GM18909 (cell line): ENCODE results near the gene NRIP2.
"Not testable (repeated sequence)": the region's sequence is repeated elsewhere in the genome, so short reads cannot be mapped to it uniquely, and the experiment has no call there.

Source experiments
- ATAC-seq: cut with Tn5 transposase; IDR thresholded peaks from one replicate; pipeline ENCODE4 v1.9.1; 2021; ENCODE audit warnings: mild to moderate bottlenecking; ENCODE audit not compliant: unreplicated experiment, poor library complexity

The NRIP2 gene, protein sequence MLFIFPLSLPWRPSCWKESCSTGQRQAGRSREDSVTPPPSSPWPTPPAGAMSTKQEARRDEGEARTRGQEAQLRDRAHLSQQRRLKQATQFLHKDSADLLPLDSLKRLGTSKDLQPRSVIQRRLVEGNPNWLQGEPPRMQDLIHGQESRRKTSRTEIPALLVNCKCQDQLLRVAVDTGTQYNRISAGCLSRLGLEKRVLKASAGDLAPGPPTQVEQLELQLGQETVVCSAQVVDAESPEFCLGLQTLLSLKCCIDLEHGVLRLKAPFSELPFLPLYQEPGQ

DNA sequence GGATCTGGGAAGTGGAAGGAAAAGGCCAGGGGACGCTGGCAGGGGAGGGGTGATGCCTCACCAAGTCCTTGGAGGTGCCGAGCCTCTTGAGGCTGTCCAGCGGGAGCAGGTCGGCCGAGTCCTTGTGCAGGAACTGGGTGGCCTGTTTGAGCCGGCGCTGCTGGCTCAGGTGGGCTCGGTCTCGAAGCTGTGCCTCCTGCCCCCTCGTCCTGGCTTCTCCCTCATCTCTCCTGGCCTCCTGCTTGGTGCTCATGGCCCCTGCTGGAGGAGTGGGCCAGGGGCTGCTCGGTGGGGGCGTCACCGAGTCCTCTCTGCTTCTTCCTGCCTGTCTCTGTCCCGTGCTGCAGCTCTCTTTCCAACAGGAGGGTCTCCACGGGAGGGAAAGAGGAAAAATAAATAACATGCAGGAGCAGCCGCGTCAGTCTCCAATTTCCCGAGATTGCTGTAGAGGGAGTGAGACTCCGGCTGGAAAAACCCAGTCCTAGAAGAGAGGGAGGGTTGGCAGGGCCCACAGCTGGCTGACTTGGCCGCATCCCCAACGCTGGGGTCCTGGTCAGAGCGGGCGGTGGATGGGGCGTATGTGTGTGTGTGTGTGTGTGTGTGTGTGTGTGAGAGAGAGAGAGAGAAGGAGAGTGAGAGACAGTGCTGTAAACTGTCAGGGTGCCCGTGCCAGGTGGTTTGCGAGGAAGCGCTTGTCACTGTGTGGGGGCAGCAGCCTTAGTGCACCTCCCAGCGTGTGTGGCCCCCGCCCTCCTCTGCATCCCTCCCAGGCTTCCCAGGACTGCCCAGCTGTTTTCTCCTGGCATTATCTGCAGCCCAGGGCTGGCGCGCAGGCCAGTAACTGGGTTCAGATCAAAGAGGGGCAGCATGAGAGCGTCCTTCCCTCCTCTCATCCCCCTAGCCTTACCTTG lies at the start of gene NRIP2:
Gene NRIP2 (minus strand): TSS at position 455 of the 911 bp plus-strand sequence. CDS start 52 bp downstream, at position 403.
- ATAC-seq = no peak

- ATAC-seq = no peak
Measured at GRCh38 chr12:2879853-2880252, 45.0 kb upstream of the NRIP2 start.

GRCh38 chr12:2877953-2878732 lies 43.3 kb upstream of the NRIP2 start:
- no peak for ATAC-seq

DNA sequence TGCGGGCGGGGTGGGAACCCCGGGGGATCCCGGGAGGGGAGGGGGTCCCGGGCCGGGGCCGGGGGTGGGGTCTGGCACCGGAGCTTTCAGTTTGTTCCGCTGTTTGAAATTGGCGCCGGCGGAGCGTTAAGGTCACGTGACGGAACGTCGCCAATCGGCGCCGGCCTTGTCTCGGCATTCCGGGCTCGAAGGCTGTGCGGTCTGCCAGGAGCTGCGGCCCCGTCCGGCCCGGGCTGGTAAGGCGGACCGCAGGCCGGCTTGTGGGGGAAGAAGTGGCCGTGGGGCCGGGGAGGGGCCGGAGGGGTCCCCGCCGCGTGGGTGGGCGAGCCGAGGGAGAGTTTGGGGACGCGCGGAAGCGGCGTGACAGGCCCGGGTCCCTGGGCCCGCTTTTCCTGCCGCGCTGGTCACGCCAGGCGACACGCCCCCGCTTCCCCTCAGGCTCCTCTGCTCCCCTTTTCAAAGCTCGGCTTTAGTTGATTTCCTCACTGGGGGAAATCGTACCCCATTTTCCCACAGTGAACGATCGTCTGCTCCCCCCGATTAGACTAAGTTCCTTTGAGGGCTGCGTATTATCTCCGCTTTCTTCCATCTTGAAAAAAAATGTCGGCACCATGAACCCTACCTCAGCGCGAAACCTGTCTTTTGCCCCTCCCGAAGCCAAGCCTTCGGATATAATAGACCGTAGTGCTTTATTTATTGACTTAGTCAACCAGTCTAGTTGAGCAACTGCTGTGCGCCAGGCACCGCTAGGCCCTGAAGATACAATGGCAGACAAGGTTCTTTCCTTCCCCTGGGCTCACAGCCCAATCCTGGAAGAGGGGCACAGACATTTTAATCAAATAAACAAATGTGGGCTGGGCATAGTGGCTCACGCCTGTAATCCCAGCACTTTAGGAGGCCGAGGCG lies 42.5 kb upstream of the NRIP2 start, which contains the start of the genes FOXM1 and RHNO1:
Gene FOXM1 (minus strand): TSS at position 128 of the 906 bp plus-strand sequence. CDS start 2,696 bp downstream, outside the sequence.
Gene RHNO1 (plus strand): TSS at position 177 of the 906 bp plus-strand sequence. CDS start 8,144 bp downstream, outside the sequence.
- ATAC-seq = peak; percentile 81

- ATAC-seq = peak; percentile 40
Measured at GRCh38 chr12:2876431-2877046, 41.7 kb upstream of the NRIP2 start.

DNA sequence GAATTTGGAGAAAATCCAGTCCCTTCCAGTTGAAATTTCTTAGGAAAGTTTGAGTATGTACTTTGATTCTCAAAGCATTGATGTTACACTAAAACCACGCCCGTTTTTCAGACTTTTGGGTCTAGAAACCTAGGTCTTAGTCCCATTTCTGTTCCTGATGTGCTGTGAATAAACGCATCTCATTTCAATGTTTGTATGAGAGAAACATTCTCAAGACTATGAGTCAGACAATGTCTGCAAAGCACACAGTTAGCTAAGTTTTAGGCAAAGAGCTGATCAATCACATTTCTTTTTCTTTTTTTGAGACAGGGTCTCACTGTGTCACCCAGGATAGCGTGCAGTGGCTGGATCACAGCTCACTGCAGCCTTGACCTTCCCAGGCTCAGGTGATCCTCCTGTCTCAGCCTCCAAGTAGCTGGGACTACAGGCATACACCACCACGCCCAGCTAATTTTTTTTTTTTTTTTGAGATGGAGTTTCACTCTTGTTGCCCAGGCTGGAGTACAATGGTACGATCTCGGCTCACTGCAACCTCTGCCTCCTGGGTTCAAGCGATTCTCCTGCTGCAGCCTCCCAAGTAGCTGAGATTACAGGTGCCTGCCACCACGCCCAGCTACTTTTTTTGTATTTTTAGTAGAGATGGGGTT lies 34.3 kb upstream of the NRIP2 start:
- ATAC-seq = not testable (repeated sequence)

GRCh38 chr12:2864198-2864597 lies 29.4 kb upstream of the NRIP2 start:
- ATAC-seq = no peak

GRCh38 chr12:2863402-2863801 lies 28.6 kb upstream of the NRIP2 start:
- not testable (repeated sequence) for ATAC-seq

GRCh38 chr12:2862876-2863275 lies 28.0 kb upstream of the NRIP2 start:
- ATAC-seq = no peak

GRCh38 chr12:2860170-2860569 lies 25.3 kb upstream of the NRIP2 start:
- ATAC-seq = no peak

GRCh38 chr12:2858944-2859421 lies 24.1 kb upstream of the NRIP2 start:
- no peak for ATAC-seq

- no peak for ATAC-seq
Measured at GRCh38 chr12:2858334-2858733, 23.5 kb upstream of the NRIP2 start.

GRCh38 chr12:2857576-2857975 lies 22.7 kb upstream of the NRIP2 start:
- ATAC-seq = no peak

- ATAC-seq = no peak
Measured at GRCh38 chr12:2857021-2857431, 22.2 kb upstream of the NRIP2 start, which contains the start of gene TEX52. TSS of gene TEX52 (minus strand) at chr12:2857039. CDS start at chr12:2857026, 13 bp downstream.

DNA sequence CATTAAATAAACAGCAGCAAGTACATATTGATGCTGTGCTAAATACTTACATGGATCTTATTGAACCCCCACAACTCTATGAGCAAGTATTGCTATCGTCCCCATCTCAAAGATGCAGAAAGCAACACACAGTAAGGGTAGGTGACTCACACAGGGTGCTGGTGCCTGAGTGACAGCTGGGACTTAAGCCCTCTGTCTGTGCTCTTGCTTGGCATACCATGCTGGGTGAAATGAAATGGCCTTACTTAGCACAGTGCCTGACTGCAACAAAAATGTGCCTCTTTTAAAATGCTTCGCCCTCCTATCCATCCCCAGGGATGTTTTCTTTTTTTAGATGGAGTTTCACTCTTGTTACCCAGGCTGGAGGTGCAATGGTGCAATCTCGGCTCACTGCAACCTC lies 21.2 kb upstream of the NRIP2 start:
- ATAC-seq = no peak

DNA sequence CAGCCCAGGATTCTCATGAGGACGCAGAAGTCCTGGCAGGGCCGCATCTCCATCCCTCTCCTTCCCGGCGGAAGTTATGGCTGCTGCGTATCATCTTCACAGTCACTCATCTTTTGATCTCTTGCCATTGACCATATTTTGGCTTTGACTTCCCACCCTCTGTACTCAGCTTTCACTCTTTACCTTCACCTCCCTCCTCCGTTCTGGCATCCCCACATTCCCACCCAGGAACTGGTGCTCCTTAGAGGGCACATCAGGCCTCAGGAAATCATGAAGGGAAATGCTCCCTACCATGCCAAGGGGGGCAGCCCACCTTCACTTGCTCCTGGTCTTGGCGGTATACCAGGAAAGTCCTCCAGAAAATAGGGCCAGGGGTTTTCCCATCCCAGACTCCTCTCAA lies 20.7 kb upstream of the NRIP2 start:
- ATAC-seq = no peak

- no peak for ATAC-seq
Measured at GRCh38 chr12:2854669-2855453, 20.0 kb upstream of the NRIP2 start.
